HG02759 (cell line): ENCODE data around the gene TTC16.

Experiments used
- ATAC-seq: cut with Tn5 transposase; IDR thresholded peaks from one replicate; pipeline ENCODE4 v1.9.1; 2021; ENCODE audit warnings: mild to moderate bottlenecking, moderate library complexity; ENCODE audit not compliant: unreplicated experiment

Gene TTC16

GRCh38 chr9:127715470-127716337 lies at the start of gene TTC16, which contains the start of gene PTRH1:
TSS of gene TTC16 (plus strand) at chr9:127716079. CDS start at chr9:127716146, 67 bp downstream.
TSS of gene PTRH1 (minus strand) at chr9:127715663. CDS start at chr9:127715639, 24 bp downstream.
- peak; percentile 96 for ATAC-seq

- ATAC-seq: no peak
Observed at GRCh38 chr9:127667127-127667844, 48.6 kb upstream of the TTC16 start.

DNA sequence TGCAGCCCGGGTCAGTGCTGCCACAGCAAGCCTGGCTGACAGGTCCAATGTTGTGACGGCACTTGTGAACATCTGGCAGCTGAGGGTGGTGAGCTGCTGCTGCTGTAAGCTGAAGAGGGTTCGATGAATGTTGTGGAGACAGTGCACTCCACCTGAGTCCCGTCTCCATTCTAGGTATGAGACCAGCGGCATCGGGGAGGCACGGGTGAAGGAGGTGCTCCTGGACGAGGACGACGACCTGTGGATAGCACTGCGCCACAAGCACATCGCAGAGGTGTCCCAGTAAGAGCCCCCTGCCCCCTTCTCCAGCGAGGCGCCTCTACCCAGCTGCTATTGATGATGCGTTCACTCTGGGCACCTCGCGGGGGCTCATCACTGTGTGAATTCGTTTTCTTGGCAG lies 48.0 kb upstream of the TTC16 start:
- ATAC-seq: no peak

GRCh38 chr9:127673234-127673633 lies 42.6 kb upstream of the TTC16 start:
- no peak for ATAC-seq

DNA sequence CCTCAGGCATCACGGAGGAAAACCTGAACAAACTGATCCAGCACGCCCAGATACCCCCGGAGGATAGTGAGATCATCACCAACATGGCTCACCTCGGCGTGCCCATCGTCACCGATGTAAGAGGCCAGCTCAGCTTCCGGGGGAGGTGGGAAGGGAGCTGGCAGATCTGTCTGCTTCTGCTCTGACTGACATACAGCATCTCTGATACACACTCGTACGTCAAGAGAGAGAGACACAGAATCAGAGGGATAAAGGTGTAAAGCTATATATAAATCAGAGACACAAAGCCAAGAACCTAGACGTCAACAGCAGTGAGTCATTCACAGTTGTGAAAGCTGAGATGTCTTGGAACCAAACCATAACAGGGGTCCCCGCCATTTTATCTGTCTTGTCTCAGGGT lies 39.2 kb upstream of the TTC16 start:
- ATAC-seq: no peak

DNA sequence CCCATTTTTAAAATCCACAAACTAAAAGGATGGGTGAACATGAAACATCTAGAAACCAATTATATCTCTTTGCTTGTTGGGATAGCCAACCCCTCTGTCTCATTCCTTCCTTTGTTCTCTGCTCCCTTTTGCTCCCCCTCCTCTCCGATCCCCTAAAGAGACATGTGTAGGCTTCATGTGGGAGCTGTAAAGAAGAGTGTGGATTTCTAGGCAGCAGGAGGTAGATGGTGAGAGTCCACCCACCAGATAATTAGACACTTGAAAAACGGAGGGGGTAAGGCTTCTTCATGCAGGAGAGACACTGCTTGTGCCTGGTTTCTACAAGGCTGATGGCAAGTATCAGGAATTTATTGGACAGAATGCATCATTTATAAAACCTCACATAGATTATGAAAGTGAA lies 36.4 kb upstream of the TTC16 start:
- no peak for ATAC-seq

DNA sequence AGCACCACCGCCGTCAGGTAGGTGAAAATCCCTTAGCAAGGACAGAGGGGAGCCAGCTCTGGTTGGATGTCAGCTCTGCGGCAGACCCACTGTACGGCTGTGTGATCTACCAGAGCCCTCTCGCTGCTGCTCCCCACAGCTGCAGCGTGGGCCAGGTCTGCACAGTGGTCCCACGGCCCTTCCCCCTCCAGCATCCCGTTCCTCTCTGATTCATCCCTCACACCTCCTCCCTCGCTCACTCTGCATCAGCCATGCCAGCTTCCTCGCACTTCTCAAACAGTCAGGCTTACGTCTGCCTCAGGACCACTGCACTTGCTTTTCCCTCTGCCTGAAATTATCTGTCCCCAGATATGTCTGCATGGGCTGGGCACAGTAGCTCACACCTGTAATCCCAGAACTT lies 35.7 kb upstream of the TTC16 start:
- ATAC-seq: no peak

DNA sequence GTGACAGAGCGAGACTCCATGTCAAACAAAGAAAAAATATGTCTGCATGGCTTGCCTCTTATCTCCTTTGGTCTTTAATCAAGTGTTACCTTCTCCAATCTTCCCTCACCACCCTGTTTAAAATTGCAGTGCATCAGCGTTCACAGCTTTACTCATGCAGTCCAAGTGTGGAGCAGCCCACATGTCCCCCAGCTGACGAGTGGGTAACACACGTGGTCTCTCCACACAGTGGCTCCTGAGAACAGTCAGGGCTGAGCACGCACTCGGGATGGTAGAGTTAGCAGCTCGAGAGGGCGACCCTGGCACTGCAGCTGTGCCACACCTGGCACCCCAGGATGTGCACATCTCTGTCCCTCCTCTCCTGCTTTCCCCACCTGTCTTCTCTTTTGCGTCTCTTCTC lies 35.0 kb upstream of the TTC16 start:
- ATAC-seq: no peak

DNA sequence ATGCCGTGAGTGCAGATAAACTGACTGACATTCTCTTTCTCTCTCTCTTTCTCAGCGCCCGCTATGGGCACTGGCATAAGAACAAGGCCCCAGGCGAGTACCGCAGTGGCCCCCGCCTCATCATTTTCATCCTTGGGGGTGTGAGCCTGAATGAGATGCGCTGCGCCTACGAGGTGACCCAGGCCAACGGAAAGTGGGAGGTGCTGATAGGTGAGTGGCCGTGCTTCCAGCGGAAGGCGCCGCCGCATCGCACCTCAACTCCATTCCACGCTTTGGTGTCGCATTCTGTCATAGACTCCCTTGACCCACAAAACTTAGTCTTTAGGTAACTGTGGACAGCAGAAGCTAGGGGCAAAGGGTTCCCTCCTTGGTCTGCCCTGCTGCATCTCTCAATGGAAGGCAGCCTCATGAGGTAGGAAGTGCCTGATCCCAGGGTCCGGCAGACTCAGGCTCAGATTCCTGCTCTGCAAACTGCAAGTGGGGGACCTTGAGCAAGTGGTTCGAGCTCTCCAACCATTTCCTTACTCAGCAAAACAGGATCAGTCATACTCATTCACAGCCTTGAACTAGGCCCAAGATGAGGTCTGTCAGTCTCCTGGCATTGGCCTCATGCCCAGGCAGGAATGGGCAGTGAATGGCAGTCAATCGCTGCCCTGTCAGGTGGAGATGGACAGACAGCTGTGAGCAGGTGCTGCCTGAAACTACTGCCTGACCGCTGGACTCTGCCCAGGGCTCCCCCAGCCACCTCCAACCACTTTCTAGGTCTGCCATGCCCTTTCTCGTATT lies 33.3 kb upstream of the TTC16 start:
- ATAC-seq: no peak

DNA sequence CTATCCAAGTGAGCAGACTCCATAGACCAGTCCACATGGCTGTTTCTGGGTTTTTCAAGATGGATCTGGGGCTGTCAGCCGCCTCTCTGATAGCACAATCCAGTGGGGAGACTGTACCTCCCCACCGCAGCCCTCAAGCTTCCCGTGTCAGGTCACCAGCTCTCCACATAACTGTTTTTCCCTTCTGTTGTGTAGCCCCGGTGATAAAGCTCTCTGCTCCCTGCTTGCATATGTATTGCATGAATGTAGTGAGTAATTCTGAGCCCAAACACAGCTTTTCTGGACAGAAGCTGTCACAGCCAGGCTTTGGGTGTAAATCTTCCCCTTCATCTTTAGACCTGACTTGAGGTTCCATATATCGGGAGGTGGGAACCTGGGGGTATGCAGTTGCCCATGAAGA lies 32.2 kb upstream of the TTC16 start:
- no peak for ATAC-seq

DNA sequence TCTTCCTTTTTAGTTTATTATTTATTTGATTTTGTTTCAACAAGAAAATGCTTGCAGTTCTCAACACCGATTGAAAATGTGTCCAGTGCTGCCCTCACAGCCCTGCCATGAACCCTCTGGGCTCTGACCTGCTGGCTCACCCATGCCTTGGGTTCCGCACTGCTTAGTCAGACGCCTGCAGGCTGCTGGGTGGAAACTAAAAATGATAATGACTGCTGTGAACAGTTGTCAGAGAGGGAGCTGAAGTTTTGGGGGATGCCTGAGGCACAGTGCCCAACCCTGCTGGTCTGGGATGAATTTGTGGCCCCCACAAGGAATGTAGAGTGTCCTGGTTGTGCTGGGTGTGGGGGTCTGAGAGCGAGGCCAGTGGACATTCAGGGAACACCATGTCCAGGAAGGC lies 31.3 kb upstream of the TTC16 start:
- no peak for ATAC-seq

GRCh38 chr9:127686461-127687393 lies 29.2 kb upstream of the TTC16 start:
- ATAC-seq: no peak

DNA sequence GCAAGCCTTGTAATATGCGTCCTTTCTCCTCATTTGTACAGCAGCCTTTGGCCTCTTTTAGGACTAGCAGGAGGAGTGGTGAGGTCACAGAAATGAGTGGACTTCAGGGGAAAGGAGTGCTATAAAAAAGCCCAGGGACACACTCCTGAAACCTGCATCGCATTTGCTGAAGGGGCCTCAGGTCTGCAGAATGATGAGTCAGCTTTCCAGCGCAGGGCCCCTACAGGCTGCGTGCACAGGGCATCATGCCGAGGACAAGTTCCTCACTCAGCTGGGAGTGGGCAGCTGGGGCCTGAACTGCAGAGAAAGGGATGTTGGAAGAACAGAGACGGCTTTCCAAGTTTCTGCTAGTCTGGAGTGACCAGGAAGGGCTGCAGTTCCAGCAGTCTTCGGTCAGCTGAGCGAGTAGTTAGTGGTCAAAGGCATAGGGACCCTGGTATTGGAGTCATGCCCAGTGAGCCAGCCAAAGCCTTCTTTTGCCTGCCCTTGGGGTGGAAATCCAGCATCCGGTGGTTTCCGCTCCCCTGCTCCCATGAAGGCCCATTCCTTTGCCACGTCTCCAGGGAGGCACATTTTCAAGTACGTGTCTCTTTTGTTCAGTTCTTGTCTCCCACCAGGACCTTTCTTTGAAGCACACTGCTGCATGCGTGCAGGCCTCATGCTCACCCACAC lies 26.4 kb upstream of the TTC16 start:
- no peak for ATAC-seq

DNA sequence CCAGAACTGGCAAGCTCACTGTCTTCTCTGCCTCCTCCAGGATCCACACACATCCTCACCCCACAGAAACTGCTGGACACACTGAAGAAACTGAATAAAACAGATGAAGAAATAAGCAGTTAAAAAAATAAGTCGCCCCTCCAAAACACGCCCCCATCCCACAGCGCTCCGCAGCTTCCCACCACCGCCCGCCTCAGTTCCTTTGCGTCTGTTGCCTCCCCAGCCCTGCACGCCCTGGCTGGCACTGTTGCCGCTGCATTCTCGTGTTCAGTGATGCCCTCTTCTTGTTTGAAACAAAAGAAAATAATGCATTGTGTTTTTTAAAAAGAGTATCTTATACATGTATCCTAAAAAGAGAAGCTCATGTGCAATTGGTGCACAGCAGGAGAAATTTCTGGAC lies 25.1 kb upstream of the TTC16 start:
- no peak for ATAC-seq

GRCh38 chr9:127692071-127692470 lies 23.8 kb upstream of the TTC16 start:
- no peak for ATAC-seq

DNA sequence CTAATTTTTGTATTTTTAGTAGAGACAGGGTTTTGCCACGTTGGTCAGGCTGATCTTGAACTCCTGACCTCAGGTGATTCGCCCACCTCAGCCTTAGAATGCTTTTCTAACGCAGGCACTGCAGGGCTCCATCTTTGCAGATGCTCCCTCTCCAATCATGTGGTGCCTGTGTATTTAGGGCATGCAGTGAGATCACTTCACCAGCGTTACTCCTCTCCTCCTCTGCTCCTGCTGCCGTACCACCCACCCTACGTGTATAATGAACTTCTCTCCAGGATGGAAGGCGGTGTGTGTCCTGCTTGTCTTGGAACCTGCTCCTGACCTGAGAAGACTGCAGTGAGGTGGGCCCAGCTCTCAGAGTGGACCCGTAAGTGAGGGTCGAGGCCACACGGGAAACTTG lies 22.7 kb upstream of the TTC16 start:
- ATAC-seq: no peak

GRCh38 chr9:127693697-127694096 lies 22.2 kb upstream of the TTC16 start:
- no peak for ATAC-seq

DNA sequence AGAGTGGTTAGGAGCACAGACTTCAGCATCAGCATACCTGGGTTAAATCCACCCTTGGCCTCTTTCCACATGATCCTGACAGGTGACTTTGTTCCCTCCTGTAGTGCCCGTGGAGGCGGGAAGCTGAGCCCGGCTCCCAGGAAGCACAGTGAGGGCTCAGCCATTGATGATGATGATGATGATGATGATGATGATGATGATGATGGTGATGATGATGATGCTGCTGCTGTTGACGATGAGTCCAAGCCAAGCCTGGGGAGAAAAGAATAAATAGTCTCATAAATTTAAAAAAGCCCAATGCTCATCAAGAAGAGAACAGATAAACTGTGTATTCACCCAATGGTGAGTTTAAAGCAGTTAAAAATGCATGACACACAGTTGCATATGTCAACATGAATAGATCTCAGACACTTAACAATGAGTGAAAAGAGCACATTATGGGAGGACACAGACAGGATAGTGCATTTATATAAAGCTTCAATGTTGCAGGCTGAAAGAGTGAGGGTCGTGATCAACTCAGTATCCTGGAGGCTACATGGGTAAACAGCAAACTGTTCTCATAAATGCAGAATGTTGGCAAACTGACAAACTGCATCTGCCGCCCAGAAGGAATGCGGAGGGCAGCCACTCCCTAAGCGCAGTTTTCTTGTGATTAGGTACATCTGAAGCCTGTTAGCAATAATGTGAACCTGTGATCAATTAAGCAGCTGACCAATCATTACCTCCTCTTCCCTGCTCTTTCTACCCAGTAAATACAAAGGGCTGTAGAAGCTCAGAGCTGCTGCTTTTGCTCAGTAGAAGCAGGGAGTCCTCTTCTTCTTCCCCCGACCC lies 20.8 kb upstream of the TTC16 start:
- ATAC-seq: no peak

DNA sequence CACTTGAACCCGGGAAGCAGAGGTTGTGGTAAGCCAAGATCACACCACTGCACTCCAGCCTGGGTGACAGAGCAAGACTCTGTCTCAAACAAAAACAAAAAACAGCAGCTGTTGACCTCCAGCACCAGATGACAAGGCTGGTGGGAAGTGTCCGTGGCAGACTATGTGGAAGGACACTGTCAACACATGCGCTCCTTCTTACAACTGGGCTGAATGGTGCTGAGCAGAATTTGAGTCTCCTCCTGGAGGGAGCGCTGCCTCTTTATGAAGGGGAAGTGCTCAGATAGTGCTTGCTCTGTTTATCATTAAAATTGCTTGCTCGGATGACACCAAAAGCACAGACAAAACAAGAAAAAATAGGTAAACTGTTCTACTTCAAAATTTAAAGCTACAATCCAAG lies 18.3 kb upstream of the TTC16 start:
- ATAC-seq: no peak
